T-cell (primary cell): ENCODE data around the gene ADCY1. TPM values are rescaled to one million over a fixed set of nuclear protein-coding genes. Genes with fewer than 3 reads are reported as not detected.
"Not testable (repeated sequence)": the region's sequence is repeated elsewhere in the genome, so short reads cannot be mapped to it uniquely, and the experiment has no call there.

Experiments used
- ATAC-seq, 4 experiments: fragments of 200-7000 bp in 3 of 4; fragments of 150-1000 bp in 1 of 4; cut with Tn5 transposase; replicated peaks in 1 of 4; 1 replicate in 3 of 4; 2 replicates in 1 of 4; pipeline ENCODE4 v1.10.0; 2021; ENCODE audit warnings: moderate library complexity in 3 of 4, mild to moderate bottlenecking in 2 of 4, moderate number of reproducible peaks in 1 of 4
- CTCF ChIA-PET, 2 donors: fragments of 300-600 bp; sonication (Branson Sonifier 250); formaldehyde crosslinking; loops; one replicate each; lab custom pipeline; 2022; ENCODE audit warnings: antibody characterized with exemption in 2 of 2; lab: Charles Lee
- POLR2A ChIA-PET, 2 donors: fragments of 300-600 bp; sonication (Branson Sonifier 250); formaldehyde crosslinking; loops; one replicate each; lab custom pipeline; 2022; ENCODE audit warnings: antibody characterized with exemption in 2 of 2; lab: Charles Lee
- DNase-seq, 35 experiments: peaks; one replicate each; pipeline versions ENCODE4 v3.0.0 to v3.0.0-alpha.2; 2013 to 2023
- H3K27ac ChIP-seq: one replicate; pipeline ENCODE4 v1.5.1; 2013; ENCODE audit warnings: low read length
- H3K27me3 ChIP-seq, 2 experiments: replicated peaks in 1 of 2; 1 replicate in 1 of 2; 2 replicates in 1 of 2; pipeline versions ENCODE4 v1.6.1 to v1.7.0; 2013; ENCODE audit warnings: low read length in 1 of 2, mixed read lengths in 1 of 2; ENCODE audit not compliant: control insufficient read depth in 2 of 2, insufficient read depth in 2 of 2; ENCODE audit errors: extremely low read depth in 1 of 2
- H3K36me3 ChIP-seq, 2 donors: 1 replicate in 1 of 2; 2 replicates in 1 of 2; pipeline versions ENCODE4 v1.6.1 to v1.7.0; 2013; ENCODE audit warnings: low read length in 1 of 2; ENCODE audit not compliant: control insufficient read depth in 2 of 2, insufficient read depth in 1 of 2; ENCODE audit errors: extremely low read depth in 1 of 2
- H3K4me1 ChIP-seq, 2 experiments: 1 replicate in 1 of 2; 2 replicates in 1 of 2; pipeline versions ENCODE4 v1.6.1 to v1.7.0; 2013; ENCODE audit warnings: low read length in 2 of 2, mixed read lengths in 1 of 2; ENCODE audit not compliant: insufficient read depth in 2 of 2, control insufficient read depth in 1 of 2; ENCODE audit errors: extremely low read depth in 1 of 2
- H3K4me3 ChIP-seq, 2 donors: 1 replicate in 1 of 2; 2 replicates in 1 of 2; pipeline versions ENCODE4 v1.5.1 to v1.7.0; 2013; ENCODE audit warnings: mild to moderate bottlenecking in 2 of 2, low read length in 1 of 2, moderate library complexity in 1 of 2; ENCODE audit not compliant: control insufficient read depth in 1 of 2; ENCODE audit errors: extremely low read depth in 1 of 2
- H3K9me3 ChIP-seq: 2 replicates; pipeline ENCODE4 v1.7.0; 2013
- H3K27ac Mint-ChIP-seq, 2 donors: one replicate each; pipeline ENCODE4 v1.8.0; 2020 to 2021; ENCODE audit warnings: mild to moderate bottlenecking in 2 of 2, mixed read lengths in 2 of 2
- H3K27me3 Mint-ChIP-seq, 2 donors: one replicate each; pipeline ENCODE4 v1.8.0; 2021 to 2022; ENCODE audit warnings: mixed read lengths in 2 of 2
- H3K36me3 Mint-ChIP-seq: one replicate; pipeline ENCODE4 v1.8.0; 2021; ENCODE audit warnings: mixed read lengths
- H3K4me1 Mint-ChIP-seq, 3 donors: one replicate each; pipeline ENCODE4 v1.8.0; 2020 to 2022; ENCODE audit warnings: mixed read lengths in 3 of 3, mild to moderate bottlenecking in 1 of 3
- H3K4me3 Mint-ChIP-seq, 3 donors: one replicate each; pipeline ENCODE4 v1.8.0; 2020 to 2022; ENCODE audit warnings: mild to moderate bottlenecking in 3 of 3, mixed read lengths in 3 of 3, moderate library complexity in 3 of 3
- H3K9me3 Mint-ChIP-seq, 3 donors: one replicate each; pipeline ENCODE4 v1.8.0; 2020 to 2022; ENCODE audit warnings: mixed read lengths in 3 of 3
- WGBS: methylation state at CpG from one replicate; pipeline ENCODE4 v1.1.5; 2013; ENCODE audit warnings: missing lambda C conversion rate; ENCODE audit not compliant: insufficient coverage; 5-methylcytosine and 5-hydroxymethylcytosine counted together
- total RNA-seq, 35 experiments: library from RNA in 6 of 35; stranded (reverse) in 6 of 35; fragments of 120-200 nt in 1 of 35; gene quantifications; one replicate each; pipeline versions ENCODE4 v1.2.1 to v1.2.4 and lab custom pipeline; 2013 to 2026

The ADCY1 gene
- total RNA-seq, 5 donors from 2014 or later (not counting 1 experiment from before 2014, with no cell fraction given): 0.03 to 0.44 (median 0.05) TPM

GRCh38 chr7:45717537-45718235 lies 143.5 kb downstream of the ADCY1 start:
- CTCF ChIA-PET: no interaction called here
- ATAC-seq (no peak), DNase-seq (no peak)
- no peaks in the 10 kb centered on the region for H3K36me3 ChIP-seq
- Mint-ChIP-seq H3K4me1 (no peaks in the 10 kb centered on the region), H3K27ac (no peak overlapping the region), H3K27me3 (peaks cover 0 to 12% of the 10 kb centered on the region in 2 donors), H3K4me3 (no peak overlapping the region), H3K36me3 (peaks cover 4% of the 10 kb centered on the region), H3K9me3 (no peaks in the 10 kb centered on the region)
- H3K9me3 ChIP-seq: no peaks in the 10 kb centered on the region
- no peak overlapping the region for H3K27ac ChIP-seq
- 88% methylated on average over 9 of the region's 17 CpGs for WGBS
- POLR2A ChIA-PET: no interaction called here
- H3K4me3 ChIP-seq: no peak overlapping the region
- H3K27me3 ChIP-seq: peaks cover 0 to 18% of the 10 kb centered on the region in 2 experiments
- H3K4me1 ChIP-seq: peaks cover 0 to 9% of the 10 kb centered on the region in 2 experiments

- WGBS: 29% methylated on average over 7 of the region's 12 CpGs
- no peak for DNase-seq
- Histone ChIP-seq H3K4me1 (peaks cover 0 to 9% of the 10 kb centered on the region in 2 experiments), H3K4me3 (no peak overlapping the region), H3K27me3 (peaks cover 0 to 12% of the 10 kb centered on the region in 2 experiments), H3K36me3 (no peaks in the 10 kb centered on the region), H3K27ac (no peak overlapping the region), H3K9me3 (no peaks in the 10 kb centered on the region)
- Mint-ChIP-seq H3K27me3 (peaks cover 0 to 2% of the 10 kb centered on the region in 2 donors), H3K27ac (no peak overlapping the region), H3K4me3 (no peak overlapping the region), H3K9me3 (no peaks in the 10 kb centered on the region), H3K4me1 (no peaks in the 10 kb centered on the region), H3K36me3 (peaks cover 10% of the 10 kb centered on the region)
- ATAC-seq: peak in 1 of 4 experiments; percentile 5
- POLR2A ChIA-PET: no interaction called here
- CTCF ChIA-PET: no interaction called here
These were observed 144.5 kb downstream of the ADCY1 start for GRCh38 chr7:45718464-45719330.

- CTCF ChIA-PET: no interaction called here
- Histone ChIP-seq H3K9me3 (no peaks in the 10 kb centered on the region), H3K36me3 (peaks cover 0 to 14% of the 10 kb centered on the region in 2 donors), H3K4me1 (peaks cover 0 to 9% of the 10 kb centered on the region in 2 experiments), H3K27ac (no peak overlapping the region), H3K4me3 (no peak overlapping the region), H3K27me3 (peaks cover 0 to 4% of the 10 kb centered on the region in 2 experiments)
- H3K27me3 Mint-ChIP-seq: no peaks in the 10 kb centered on the region
- ATAC-seq: no peak
- H3K36me3 Mint-ChIP-seq: peaks cover 31% of the 10 kb centered on the region
- no CpG with 5 or more reads among the region's 3 CpGs for WGBS
- DNase-seq: no peak
- POLR2A ChIA-PET: no interaction called here
- no peak overlapping the region for H3K4me3 Mint-ChIP-seq
- no peaks in the 10 kb centered on the region for H3K9me3 Mint-ChIP-seq
- no peaks in the 10 kb centered on the region for H3K4me1 Mint-ChIP-seq
- H3K27ac Mint-ChIP-seq: no peak overlapping the region
These were observed 146.8 kb downstream of the ADCY1 start for GRCh38 chr7:45720989-45721388.

GRCh38 chr7:45721686-45722598 lies 147.8 kb downstream of the ADCY1 start:
- no peak overlapping the region for H3K4me3 Mint-ChIP-seq
- no peaks in the 10 kb centered on the region for H3K27me3 Mint-ChIP-seq
- ChIA-PET POLR2A (no interaction called here), CTCF (no interaction called here)
- Histone ChIP-seq H3K9me3 (no peaks in the 10 kb centered on the region), H3K27me3 (no peaks in the 10 kb centered on the region), H3K27ac (no peak overlapping the region), H3K36me3 (peaks cover 5 to 21% of the 10 kb centered on the region in 2 donors), H3K4me3 (no peak overlapping the region), H3K4me1 (peaks cover 0 to 9% of the 10 kb centered on the region in 2 experiments)
- peaks cover 38% of the 10 kb centered on the region for H3K36me3 Mint-ChIP-seq
- WGBS: 95% methylated on average over 16 of the region's 22 CpGs
- no peaks in the 10 kb centered on the region for H3K4me1 Mint-ChIP-seq
- DNase-seq (no peak), ATAC-seq (no peak)
- H3K9me3 Mint-ChIP-seq: no peaks in the 10 kb centered on the region
- H3K27ac Mint-ChIP-seq: no peak overlapping the region

- H3K4me1 ChIP-seq, POLR2A ChIA-PET, H3K9me3 ChIP-seq, ATAC-seq, H3K9me3 Mint-ChIP-seq, H3K4me1 Mint-ChIP-seq, H3K27ac Mint-ChIP-seq, H3K4me3 Mint-ChIP-seq, CTCF ChIA-PET, H3K27ac ChIP-seq, DNase-seq, H3K27me3 ChIP-seq, H3K4me3 ChIP-seq, H3K27me3 Mint-ChIP-seq: not testable (repeated sequence)
- peaks cover 8 to 28% of the 10 kb centered on the region in 2 donors for H3K36me3 ChIP-seq
- WGBS: no CpG with 5 or more reads among the region's 2 CpGs
- H3K36me3 Mint-ChIP-seq: peaks cover 48% of the 10 kb centered on the region
These were observed 151.1 kb downstream of the ADCY1 start for GRCh38 chr7:45725231-45725630.

- peaks cover 8 to 28% of the 10 kb centered on the region in 2 donors for H3K36me3 ChIP-seq
- Mint-ChIP-seq H3K9me3 (peaks cover 4 to 7% (median 6%) of the 10 kb centered on the region in 3 donors), H3K4me1 (no peaks in the 10 kb centered on the region), H3K27me3 (no peaks in the 10 kb centered on the region), H3K27ac (no peak overlapping the region), H3K4me3 (no peak overlapping the region), H3K36me3 (peaks cover 51% of the 10 kb centered on the region)
- ChIA-PET CTCF (no interaction called here), POLR2A (no interaction called here)
- no peak overlapping the region for H3K27ac ChIP-seq
- ATAC-seq (no peak), DNase-seq (no peak)
- no peaks in the 10 kb centered on the region for H3K27me3 ChIP-seq
- WGBS: 100% methylated on average over 20 of the region's 29 CpGs
- H3K4me3 ChIP-seq: no peak overlapping the region
- no peaks in the 10 kb centered on the region for H3K4me1 ChIP-seq
- no peaks in the 10 kb centered on the region for H3K9me3 ChIP-seq
These were observed 152.7 kb downstream of the ADCY1 start for GRCh38 chr7:45726883-45727282.
